ENCODE measurements around the gene PIP5K1B.

The PIP5K1B gene

DNA sequence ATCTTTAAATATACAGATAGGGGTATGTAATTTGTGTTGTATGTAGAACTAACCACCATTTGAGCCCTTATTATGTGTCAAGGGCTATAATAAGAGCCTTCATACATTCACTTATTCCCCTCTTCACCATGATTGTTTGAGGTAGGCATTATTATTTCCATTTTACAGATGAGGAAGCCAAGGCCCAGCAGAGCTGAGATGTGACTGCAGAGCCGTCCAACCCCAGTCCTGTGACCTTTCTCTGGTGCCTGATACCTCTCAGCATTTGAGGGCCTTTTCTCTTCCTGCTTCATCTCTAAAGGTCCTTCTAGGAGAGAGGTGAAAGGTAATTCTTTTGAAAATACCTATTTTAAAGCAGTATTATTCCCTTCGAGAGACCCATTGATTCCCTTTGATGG lies 37.3 kb downstream of the PIP5K1B start:
- no peak overlapping the region for H3K27ac ChIP-seq (ENCODE audit: low read depth, low read length)
- peaks cover 2% of the 10 kb centered on the region for H3K36me3 ChIP-seq (ENCODE audit: control insufficient read depth, insufficient read depth, low read length)
- no peak overlapping the region for H3K9ac ChIP-seq (ENCODE audit: low read length)
- H3K4me1 ChIP-seq (ENCODE audit: control insufficient read depth, insufficient read depth, low read length), result peaks cover 4% of the 10 kb centered on the region
- H3K4me3 ChIP-seq (ENCODE audit: low read length), result no peak overlapping the region
- no peaks in the 10 kb centered on the region for H3K27me3 ChIP-seq (ENCODE audit: control insufficient read depth, insufficient read depth, low read length)

DNA sequence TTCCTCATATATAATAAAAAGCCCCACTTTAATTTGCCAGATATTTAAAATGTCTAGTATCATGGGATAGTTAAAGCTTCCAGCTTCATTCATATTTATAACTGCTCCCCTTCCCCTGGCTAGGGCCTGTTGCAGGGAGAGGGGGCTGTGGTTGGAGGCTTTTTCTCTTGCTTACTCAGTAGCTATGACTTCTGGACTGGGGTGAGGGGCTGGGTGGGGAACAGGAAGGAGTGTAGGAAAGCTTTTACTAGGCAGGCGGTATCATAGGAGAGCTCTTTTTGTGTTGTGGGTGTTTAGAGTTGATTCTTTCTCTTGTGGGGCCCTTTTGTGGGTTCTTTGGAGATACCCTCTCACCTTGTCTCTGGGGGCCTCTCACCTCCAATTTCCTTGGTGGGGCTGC lies 39.4 kb downstream of the PIP5K1B start:
- Histone ChIP-seq H3K9ac (ENCODE audit: low read length) (no peak overlapping the region), H3K27me3 (ENCODE audit: control insufficient read depth, insufficient read depth, low read length) (no peaks in the 10 kb centered on the region), H3K36me3 (ENCODE audit: control insufficient read depth, insufficient read depth, low read length) (peaks cover 2% of the 10 kb centered on the region), H3K4me3 (ENCODE audit: low read length) (no peak overlapping the region), H3K27ac (ENCODE audit: low read depth, low read length) (no peak overlapping the region), H3K4me1 (ENCODE audit: control insufficient read depth, insufficient read depth, low read length) (peaks cover 4% of the 10 kb centered on the region)

DNA sequence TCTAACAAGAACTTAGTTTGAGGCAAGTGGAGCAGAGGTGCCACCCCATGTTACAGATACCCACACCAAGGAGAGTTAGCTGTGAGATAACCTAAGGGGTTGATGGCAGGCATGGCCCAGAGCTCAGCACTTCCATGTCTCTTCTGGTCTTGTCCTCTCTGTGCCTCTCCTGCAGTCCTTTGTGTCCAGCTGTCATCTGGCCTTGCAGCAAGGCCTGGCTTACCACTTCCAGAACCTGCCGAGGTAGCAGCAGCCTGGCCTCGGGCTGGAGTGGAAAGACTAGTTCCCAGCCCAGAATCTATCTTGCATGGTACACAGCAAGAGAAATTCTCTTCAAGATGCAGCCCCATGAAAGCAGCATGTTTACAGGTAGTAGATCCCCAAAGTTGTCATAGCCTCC lies 41.5 kb downstream of the PIP5K1B start:
- no peaks in the 10 kb centered on the region for H3K27me3 ChIP-seq (ENCODE audit: control insufficient read depth, insufficient read depth, low read length)
- H3K9ac ChIP-seq (ENCODE audit: low read length), result no peak overlapping the region
- H3K27ac ChIP-seq (ENCODE audit: low read depth, low read length), result no peak overlapping the region
- H3K36me3 ChIP-seq (ENCODE audit: control insufficient read depth, insufficient read depth, low read length), result peaks cover 2% of the 10 kb centered on the region
- H3K4me1 ChIP-seq (ENCODE audit: control insufficient read depth, insufficient read depth, low read length), result peaks cover 4% of the 10 kb centered on the region
- H3K4me3 ChIP-seq (ENCODE audit: low read length), result no peak overlapping the region

DNA sequence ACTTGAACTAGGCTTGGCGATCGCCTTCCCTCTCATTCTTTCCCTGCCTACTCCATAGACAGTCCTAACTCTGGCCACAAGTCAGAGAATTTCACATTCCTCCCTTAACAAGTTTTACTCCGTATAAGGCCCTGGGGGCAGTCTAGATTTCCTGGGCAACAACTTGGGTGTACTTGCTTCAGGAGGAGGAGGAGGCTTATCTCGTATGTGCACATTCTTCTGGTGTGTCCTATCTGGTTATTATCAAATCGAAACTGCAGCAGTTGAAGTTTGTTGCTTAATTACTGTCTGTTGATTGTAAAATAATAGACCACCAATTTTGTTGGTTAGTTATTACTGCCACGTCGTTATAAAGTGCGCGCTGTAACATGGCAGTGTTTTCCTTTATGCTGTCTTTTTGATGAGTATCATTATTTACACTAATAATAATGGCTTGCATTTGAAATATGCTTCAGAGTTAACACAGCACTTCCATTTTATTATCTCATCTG lies 42.0 kb downstream of the PIP5K1B start:
- H3K4me1 ChIP-seq (ENCODE audit: control insufficient read depth, insufficient read depth, low read length), result peaks cover 4% of the 10 kb centered on the region
- H3K27ac ChIP-seq (ENCODE audit: low read depth, low read length), result peak overlapping the region; percentile 11
- no peaks in the 10 kb centered on the region for H3K27me3 ChIP-seq (ENCODE audit: control insufficient read depth, insufficient read depth, low read length)
- peaks cover 2% of the 10 kb centered on the region for H3K36me3 ChIP-seq (ENCODE audit: control insufficient read depth, insufficient read depth, low read length)
- no peak overlapping the region for H3K4me3 ChIP-seq (ENCODE audit: low read length)
- no peak overlapping the region for H3K9ac ChIP-seq (ENCODE audit: low read length)

DNA sequence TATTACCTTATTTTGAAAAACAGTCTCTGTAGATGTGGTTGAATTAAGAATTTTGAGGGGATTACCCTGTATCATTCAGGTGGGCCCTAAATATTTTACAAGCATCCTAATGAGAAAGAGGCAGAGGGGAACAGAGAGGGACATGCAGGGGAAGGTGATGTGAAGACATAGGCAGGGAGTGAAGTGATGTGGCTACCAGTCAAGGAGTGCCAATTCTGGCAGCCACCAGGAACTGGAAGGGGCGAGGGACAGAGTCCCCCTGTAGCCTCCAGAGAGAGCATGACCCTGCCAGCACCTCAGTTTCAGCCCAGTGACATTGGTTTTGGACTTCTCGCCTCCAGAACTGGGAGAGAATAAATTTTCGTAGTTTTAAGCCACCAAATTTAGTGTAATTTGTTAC lies 44.1 kb downstream of the PIP5K1B start:
- Histone ChIP-seq H3K9ac (ENCODE audit: low read length) (no peak overlapping the region), H3K4me1 (ENCODE audit: control insufficient read depth, insufficient read depth, low read length) (peaks cover 4% of the 10 kb centered on the region), H3K36me3 (ENCODE audit: control insufficient read depth, insufficient read depth, low read length) (no peaks in the 10 kb centered on the region), H3K27ac (ENCODE audit: low read depth, low read length) (no peak overlapping the region), H3K27me3 (ENCODE audit: control insufficient read depth, insufficient read depth, low read length) (no peaks in the 10 kb centered on the region), H3K4me3 (ENCODE audit: low read length) (no peak overlapping the region)

DNA sequence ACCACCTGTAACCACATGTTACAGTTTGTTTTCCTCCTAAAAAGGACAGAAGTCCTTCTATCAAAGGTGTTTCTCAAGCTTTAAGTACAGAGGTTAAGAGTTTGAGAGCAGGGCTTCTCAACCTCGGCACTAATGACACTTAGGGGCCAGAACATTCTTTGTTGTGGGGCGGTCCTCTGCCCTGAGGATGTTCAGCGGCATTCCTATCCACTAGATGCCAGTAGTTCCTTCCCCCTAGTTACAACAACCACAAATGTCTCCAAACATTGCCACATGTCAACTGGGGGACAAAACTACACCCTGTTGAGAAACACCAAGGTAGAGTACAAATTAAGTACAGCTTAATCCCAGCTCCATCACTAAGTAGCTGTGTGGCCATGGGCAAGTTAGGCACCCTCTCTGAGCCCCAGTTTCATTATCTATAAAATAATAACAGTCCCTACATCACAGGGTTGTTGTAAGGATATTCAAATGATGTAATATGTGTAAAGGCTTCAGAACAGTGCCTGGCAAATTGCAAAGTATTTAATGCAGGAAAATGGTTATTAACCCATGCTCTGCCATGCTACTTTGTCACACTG lies 44.6 kb downstream of the PIP5K1B start:
- Histone ChIP-seq H3K27ac (ENCODE audit: low read depth, low read length) (no peak overlapping the region), H3K4me3 (ENCODE audit: low read length) (no peak overlapping the region), H3K4me1 (ENCODE audit: control insufficient read depth, insufficient read depth, low read length) (peaks cover 4% of the 10 kb centered on the region), H3K9ac (ENCODE audit: low read length) (no peak overlapping the region), H3K36me3 (ENCODE audit: control insufficient read depth, insufficient read depth, low read length) (no peaks in the 10 kb centered on the region), H3K27me3 (ENCODE audit: control insufficient read depth, insufficient read depth, low read length) (no peaks in the 10 kb centered on the region)

- Histone ChIP-seq H3K9ac (ENCODE audit: low read length) (no peak overlapping the region), H3K4me1 (ENCODE audit: control insufficient read depth, insufficient read depth, low read length) (peaks cover 4% of the 10 kb centered on the region), H3K36me3 (ENCODE audit: control insufficient read depth, insufficient read depth, low read length) (no peaks in the 10 kb centered on the region), H3K27me3 (ENCODE audit: control insufficient read depth, insufficient read depth, low read length) (no peaks in the 10 kb centered on the region), H3K4me3 (ENCODE audit: low read length) (no peak overlapping the region), H3K27ac (ENCODE audit: low read depth, low read length) (no peak overlapping the region)
These were observed 45.2 kb downstream of the PIP5K1B start for GRCh38 chr9:68750255-68750654.

GRCh38 chr9:68750786-68751185 lies 45.7 kb downstream of the PIP5K1B start:
- no peak overlapping the region for H3K27ac ChIP-seq (ENCODE audit: low read depth, low read length)
- no peaks in the 10 kb centered on the region for H3K36me3 ChIP-seq (ENCODE audit: control insufficient read depth, insufficient read depth, low read length)
- no peaks in the 10 kb centered on the region for H3K27me3 ChIP-seq (ENCODE audit: control insufficient read depth, insufficient read depth, low read length)
- H3K4me3 ChIP-seq (ENCODE audit: low read length), result no peak overlapping the region
- H3K9ac ChIP-seq (ENCODE audit: low read length), result no peak overlapping the region
- peaks cover 4% of the 10 kb centered on the region for H3K4me1 ChIP-seq (ENCODE audit: control insufficient read depth, insufficient read depth, low read length)

GRCh38 chr9:68751556-68751955 lies 46.5 kb downstream of the PIP5K1B start:
- H3K36me3 ChIP-seq (ENCODE audit: control insufficient read depth, insufficient read depth, low read length), result no peaks in the 10 kb centered on the region
- no peak overlapping the region for H3K27ac ChIP-seq (ENCODE audit: low read depth, low read length)
- H3K4me1 ChIP-seq (ENCODE audit: control insufficient read depth, insufficient read depth, low read length), result peaks cover 3% of the 10 kb centered on the region
- H3K4me3 ChIP-seq (ENCODE audit: low read length), result no peak overlapping the region
- H3K9ac ChIP-seq (ENCODE audit: low read length), result no peak overlapping the region
- H3K27me3 ChIP-seq (ENCODE audit: control insufficient read depth, insufficient read depth, low read length), result no peaks in the 10 kb centered on the region

DNA sequence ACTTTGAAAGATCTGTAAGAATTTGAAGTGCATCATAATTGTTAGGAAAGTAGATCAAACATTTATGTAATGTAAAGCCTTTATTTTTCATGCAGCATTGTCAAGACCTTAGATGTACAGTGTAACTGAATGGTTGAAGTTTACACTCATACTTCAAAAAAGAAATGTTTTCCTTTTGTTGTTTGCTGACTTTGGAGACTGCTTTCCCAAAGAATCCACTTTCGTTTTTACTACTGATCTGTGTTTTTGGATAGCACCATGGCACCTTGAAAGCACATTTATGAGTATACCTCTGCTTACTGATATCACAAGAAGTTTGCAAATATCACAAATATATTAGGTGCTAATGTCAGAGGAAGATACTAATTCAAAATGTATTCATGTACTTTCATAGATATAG lies 50.0 kb downstream of the PIP5K1B start:
- H3K27me3 ChIP-seq (ENCODE audit: control insufficient read depth, insufficient read depth, low read length), result no peaks in the 10 kb centered on the region
- no peak overlapping the region for H3K4me3 ChIP-seq (ENCODE audit: low read length)
- no peak overlapping the region for H3K9ac ChIP-seq (ENCODE audit: low read length)
- no peaks in the 10 kb centered on the region for H3K4me1 ChIP-seq (ENCODE audit: control insufficient read depth, insufficient read depth, low read length)
- H3K27ac ChIP-seq (ENCODE audit: low read depth, low read length), result no peak overlapping the region
- H3K36me3 ChIP-seq (ENCODE audit: control insufficient read depth, insufficient read depth, low read length), result no peaks in the 10 kb centered on the region

- no peak overlapping the region for H3K9ac ChIP-seq (ENCODE audit: low read length)
- no peaks in the 10 kb centered on the region for H3K36me3 ChIP-seq (ENCODE audit: control insufficient read depth, insufficient read depth, low read length)
- H3K4me3 ChIP-seq (ENCODE audit: low read length), result no peak overlapping the region
- H3K27ac ChIP-seq (ENCODE audit: low read depth, low read length), result no peak overlapping the region
- H3K4me1 ChIP-seq (ENCODE audit: control insufficient read depth, insufficient read depth, low read length), result no peaks in the 10 kb centered on the region
- no peaks in the 10 kb centered on the region for H3K27me3 ChIP-seq (ENCODE audit: control insufficient read depth, insufficient read depth, low read length)
These were observed 50.7 kb downstream of the PIP5K1B start for GRCh38 chr9:68755752-68756151.

- Histone ChIP-seq H3K27me3 (ENCODE audit: control insufficient read depth, insufficient read depth, low read length) (no peaks in the 10 kb centered on the region), H3K9ac (ENCODE audit: low read length) (no peak overlapping the region), H3K36me3 (ENCODE audit: control insufficient read depth, insufficient read depth, low read length) (no peaks in the 10 kb centered on the region), H3K4me1 (ENCODE audit: control insufficient read depth, insufficient read depth, low read length) (no peaks in the 10 kb centered on the region), H3K27ac (ENCODE audit: low read depth, low read length) (no peak overlapping the region), H3K4me3 (ENCODE audit: low read length) (no peak overlapping the region)
These were observed 55.1 kb downstream of the PIP5K1B start for GRCh38 chr9:68759981-68760673.
